Activated T-helper 1 cell treated with Interleukin-2 at 50 U/mL for 16 hours (primary cell): ENCODE measurements around the gene HPS4.

Experiments
- DNase-seq: peaks from one replicate; pipeline ENCODE4 v3.0.0-alpha.2; 2020; ENCODE audit warnings: low read depth

Gene HPS4

GRCh38 chr22:26464312-26464711, 19.3 kb downstream of the HPS4 start:
- DNase-seq: no peak

GRCh38 chr22:26463688-26464087, 19.9 kb downstream of the HPS4 start:
- DNase-seq: no peak

GRCh38 chr22:26463101-26463661, 20.4 kb downstream of the HPS4 start:
- no peak for DNase-seq

- DNase-seq: no peak
These were observed 20.9 kb downstream of the HPS4 start for GRCh38 chr22:26462641-26463040.

- no peak for DNase-seq
These were observed 21.5 kb downstream of the HPS4 start for GRCh38 chr22:26462051-26462450.

GRCh38 chr22:26461188-26461810, 22.3 kb downstream of the HPS4 start:
- DNase-seq: no peak

GRCh38 chr22:26460202-26460601, 23.4 kb downstream of the HPS4 start:
- no peak for DNase-seq

- DNase-seq: no peak
These were observed 25.8 kb downstream of the HPS4 start for GRCh38 chr22:26457661-26458272.

- DNase-seq: no peak
These were observed 29.6 kb downstream of the HPS4 start for GRCh38 chr22:26453812-26454500.

- DNase-seq: no peak
These were observed 30.4 kb downstream of the HPS4 start for GRCh38 chr22:26453216-26453615.

- no peak for DNase-seq
These were observed 31.2 kb downstream of the HPS4 start for GRCh38 chr22:26452236-26453016.

GRCh38 chr22:26450453-26451185, 33.0 kb downstream of the HPS4 start:
- no peak for DNase-seq

GRCh38 chr22:26448941-26449340, 34.6 kb downstream of the HPS4 start:
- no peak for DNase-seq

- DNase-seq: no peak
These were observed 35.2 kb downstream of the HPS4 start for GRCh38 chr22:26448334-26448733.

- DNase-seq: no peak
These were observed 35.8 kb downstream of the HPS4 start for GRCh38 chr22:26447584-26448329.

GRCh38 chr22:26446808-26447515, 36.6 kb downstream of the HPS4 start:
- no peak for DNase-seq

- DNase-seq: no peak
These were observed 37.9 kb downstream of the HPS4 start for GRCh38 chr22:26445577-26446275.

- DNase-seq: no peak
These were observed 38.8 kb downstream of the HPS4 start for GRCh38 chr22:26444777-26445176.

GRCh38 chr22:26443901-26444690, 39.5 kb downstream of the HPS4 start:
- no peak for DNase-seq
